Peyer's patch (tissue), 4 donors: ENCODE data around the gene ILKAP. TPM values are rescaled to one million over a fixed set of nuclear protein-coding genes. Genes with fewer than 3 reads are reported as not detected.

Experiments
- DNase-seq, 3 donors: peaks; one replicate each; pipeline ENCODE4 v3.0.0-alpha.2; 2017 to 2019
- H3K27ac ChIP-seq, 4 donors: fragments of 200-600 bp; sonication (generic); one replicate each; pipeline ENCODE4 v1.5.1; 2016 to 2019
- H3K27me3 ChIP-seq, 2 donors: fragments of 200-600 bp; sonication (generic); one replicate each; pipeline ENCODE4 v1.5.1; 2019
- H3K36me3 ChIP-seq, 3 donors: fragments of 200-600 bp; sonication (generic); one replicate each; pipeline ENCODE4 v1.5.1; 2016 to 2019
- H3K4me1 ChIP-seq, 4 donors: fragments of 200-600 bp; sonication (generic); one replicate each; pipeline ENCODE4 v1.5.1; 2016 to 2019
- H3K4me3 ChIP-seq, 4 donors: fragments of 200-600 bp; sonication (generic); 1 replicate in 3 of 4; 2 replicates in 1 of 4; pipeline ENCODE4 v1.5.1; 2016 to 2019; ENCODE audit warnings: mild to moderate bottlenecking in 1 of 4
- H3K9me3 ChIP-seq, 4 donors: fragments of 200-600 bp; sonication (generic); one replicate each; pipeline ENCODE4 v1.5.1; 2016 to 2019; ENCODE audit warnings: mild to moderate bottlenecking in 1 of 4
- POLR2A ChIP-seq, 2 donors: fragments of 450-650 bp; IDR thresholded peaks; one replicate each; pipeline ENCODE4 v1.5.1; 2017; ENCODE audit warnings: antibody characterized with exemption in 2 of 2, mild to moderate bottlenecking in 2 of 2, moderate library complexity in 2 of 2
- total RNA-seq, 4 donors: library from RNA; depleted of rRNA; stranded (reverse); fragments of >200 nt; gene quantifications; one replicate each; pipeline ENCODE4 v1.1.0, GENCODE V29; 2016
- TF ChIP-seq, protein P1 (sequence below), 6 experiments: fragments of 450-650 bp in 4 of 6; fragments of 200-600 bp in 2 of 6; sonication (generic) in 1 of 6; IDR thresholded peaks; one replicate each; pipeline ENCODE4 v1.5.1; 2017 to 2019; ENCODE audit warnings: antibody characterized with exemption in 6 of 6, mild to moderate bottlenecking in 3 of 6, moderate library complexity in 1 of 6

Gene ILKAP
- total RNA-seq, 4 donors from 2014 or later = 35.7 to 52.4 (median 43.8) TPM

DNA sequence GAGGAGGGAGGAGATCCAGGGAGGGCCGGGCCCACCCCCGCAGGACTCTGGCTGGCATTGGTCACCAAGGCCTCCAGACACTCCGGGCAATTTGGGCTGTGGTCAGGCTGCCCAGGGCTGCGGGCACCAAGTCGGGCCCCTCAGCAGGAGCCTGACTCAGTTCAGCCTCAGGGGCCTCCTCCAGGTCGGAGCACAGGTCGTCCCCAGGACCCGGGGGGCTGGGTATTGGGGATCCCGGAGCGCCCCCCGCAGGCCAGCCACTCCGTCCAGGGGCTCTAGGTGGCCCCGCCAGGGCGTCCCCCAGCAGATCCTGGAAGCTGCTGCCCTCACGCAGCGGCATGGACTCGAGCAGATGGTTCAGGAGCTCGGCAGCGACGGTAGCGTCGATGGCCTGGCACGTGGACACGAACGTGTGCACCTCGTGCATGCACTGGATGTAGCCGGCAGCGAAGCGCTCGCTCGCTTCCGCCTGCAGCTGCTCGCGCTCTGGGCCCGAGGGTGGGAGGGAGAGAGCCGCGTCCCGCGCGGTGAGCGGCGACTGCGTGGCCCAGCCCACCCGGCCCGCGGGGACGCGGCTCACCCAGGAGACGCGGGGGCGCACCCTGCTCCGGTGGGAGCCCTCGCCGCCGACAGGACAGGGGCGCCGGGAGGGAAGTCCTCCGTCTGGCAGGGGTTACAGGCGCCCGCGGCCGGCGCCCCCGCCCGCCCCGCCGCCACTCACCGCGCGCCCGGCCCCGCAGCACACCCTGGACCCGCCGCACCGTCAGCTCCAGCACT lies 35.5 kb upstream of the ILKAP start:
- peaks cover 0 to 4% (median 0%) of the 10 kb centered on the region in 4 donors for H3K9me3 ChIP-seq
- H3K36me3 ChIP-seq = no peaks in the 10 kb centered on the region
- peak overlapping the region in 2 of 4 donors; percentile 54 to 83 for H3K27ac ChIP-seq
- H3K4me1 ChIP-seq = peaks cover 0 to 37% (median 15%) of the 10 kb centered on the region in 4 donors
- peak overlapping the region; percentile 73 to 95 (median 84) for H3K4me3 ChIP-seq
- H3K27me3 ChIP-seq = no peaks in the 10 kb centered on the region
- peak in 2 of 3 donors; percentile 65 to 69 for DNase-seq
- TF ChIP-seq POLR2A (IDR thresholded peaks at IDR 0.05) = no peak
- TF ChIP-seq, protein P1, sequence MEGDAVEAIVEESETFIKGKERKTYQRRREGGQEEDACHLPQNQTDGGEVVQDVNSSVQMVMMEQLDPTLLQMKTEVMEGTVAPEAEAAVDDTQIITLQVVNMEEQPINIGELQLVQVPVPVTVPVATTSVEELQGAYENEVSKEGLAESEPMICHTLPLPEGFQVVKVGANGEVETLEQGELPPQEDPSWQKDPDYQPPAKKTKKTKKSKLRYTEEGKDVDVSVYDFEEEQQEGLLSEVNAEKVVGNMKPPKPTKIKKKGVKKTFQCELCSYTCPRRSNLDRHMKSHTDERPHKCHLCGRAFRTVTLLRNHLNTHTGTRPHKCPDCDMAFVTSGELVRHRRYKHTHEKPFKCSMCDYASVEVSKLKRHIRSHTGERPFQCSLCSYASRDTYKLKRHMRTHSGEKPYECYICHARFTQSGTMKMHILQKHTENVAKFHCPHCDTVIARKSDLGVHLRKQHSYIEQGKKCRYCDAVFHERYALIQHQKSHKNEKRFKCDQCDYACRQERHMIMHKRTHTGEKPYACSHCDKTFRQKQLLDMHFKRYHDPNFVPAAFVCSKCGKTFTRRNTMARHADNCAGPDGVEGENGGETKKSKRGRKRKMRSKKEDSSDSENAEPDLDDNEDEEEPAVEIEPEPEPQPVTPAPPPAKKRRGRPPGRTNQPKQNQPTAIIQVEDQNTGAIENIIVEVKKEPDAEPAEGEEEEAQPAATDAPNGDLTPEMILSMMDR (IDR thresholded peaks at IDR 0.05) = no peak

DNA sequence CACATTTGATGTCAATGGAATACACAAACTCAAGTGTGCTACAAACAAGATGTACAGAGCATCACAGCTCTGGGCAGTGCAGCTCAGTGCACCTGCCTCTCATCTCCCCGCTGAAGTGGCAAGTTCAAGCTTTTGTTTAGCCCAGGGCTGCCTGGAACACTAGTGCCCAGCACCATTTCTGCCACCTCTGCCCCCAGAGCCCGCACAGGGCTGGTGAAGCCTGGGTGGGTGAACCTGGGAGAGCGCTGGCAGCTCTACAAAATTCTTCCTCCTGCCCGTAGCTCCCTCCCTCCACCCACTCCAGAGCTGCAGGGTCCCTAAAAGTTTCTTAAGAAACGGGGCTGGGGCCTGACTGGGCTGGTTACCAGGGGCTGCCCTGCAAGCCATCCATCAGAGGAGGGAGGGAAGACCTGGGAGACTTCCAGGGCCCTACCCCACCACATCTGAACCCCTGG lies 34.8 kb upstream of the ILKAP start:
- no peak for DNase-seq
- Histone ChIP-seq H3K9me3 (peaks cover 0 to 4% (median 0%) of the 10 kb centered on the region in 4 donors), H3K4me1 (peaks cover 0 to 32% (median 15%) of the 10 kb centered on the region in 4 donors), H3K27me3 (no peaks in the 10 kb centered on the region), H3K4me3 (no peak overlapping the region), H3K36me3 (no peaks in the 10 kb centered on the region), H3K27ac (no peak overlapping the region)
- no peak for TF ChIP-seq POLR2A (IDR thresholded peaks at IDR 0.05)
- TF ChIP-seq, protein P1 (IDR thresholded peaks at IDR 0.05) = no peak

DNA sequence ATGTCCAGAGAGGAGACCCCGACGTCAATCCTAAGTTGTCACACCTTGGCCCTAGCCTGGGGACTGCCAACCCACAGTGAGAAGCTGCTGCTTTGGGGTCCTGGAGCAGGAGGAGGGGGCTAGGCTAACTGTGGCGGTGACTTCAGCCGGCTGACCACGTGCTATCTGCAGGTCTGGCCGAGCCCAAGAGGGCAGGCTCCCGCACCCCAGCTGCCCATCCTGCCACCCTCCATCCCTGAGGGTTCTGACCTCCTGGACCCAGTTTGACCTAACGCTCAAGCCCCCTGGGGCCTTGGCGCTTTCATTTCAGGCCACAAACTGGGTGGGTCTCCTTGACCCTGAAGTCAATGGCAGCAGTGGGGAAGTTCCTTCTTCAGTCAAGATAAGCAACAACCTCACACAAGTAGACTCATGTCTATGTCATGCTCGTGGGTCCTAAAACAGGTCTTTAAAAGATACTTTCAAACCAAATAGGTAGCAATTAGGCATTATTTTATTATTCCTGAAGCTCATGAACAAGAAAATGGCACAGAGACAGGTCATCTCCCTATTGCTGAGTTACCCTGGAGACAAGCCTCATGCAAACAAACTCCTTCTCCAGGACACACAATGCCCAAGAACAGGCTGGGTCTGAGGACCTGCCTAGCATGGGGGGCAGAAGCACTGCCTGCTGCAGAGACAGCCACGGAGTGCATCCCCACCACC lies 34.1 kb upstream of the ILKAP start:
- H3K27ac ChIP-seq = no peak overlapping the region
- H3K4me1 ChIP-seq = peaks cover 0 to 25% (median 13%) of the 10 kb centered on the region in 4 donors
- no peak overlapping the region for H3K4me3 ChIP-seq
- no peaks in the 10 kb centered on the region for H3K27me3 ChIP-seq
- TF ChIP-seq, protein P1 (IDR thresholded peaks at IDR 0.05) = no peak
- TF ChIP-seq POLR2A (IDR thresholded peaks at IDR 0.05) = no peak
- peaks cover 0 to 4% (median 0%) of the 10 kb centered on the region in 4 donors for H3K9me3 ChIP-seq
- H3K36me3 ChIP-seq = no peaks in the 10 kb centered on the region
- no peak for DNase-seq

GRCh38 chr2:238236571-238236970 lies 33.1 kb upstream of the ILKAP start:
- Histone ChIP-seq H3K9me3 (peaks cover 0 to 4% (median 0%) of the 10 kb centered on the region in 4 donors), H3K27me3 (no peaks in the 10 kb centered on the region), H3K4me3 (no peak overlapping the region), H3K36me3 (no peaks in the 10 kb centered on the region), H3K4me1 (peaks cover 0 to 25% (median 10%) of the 10 kb centered on the region in 4 donors), H3K27ac (no peak overlapping the region)
- DNase-seq = no peak
- TF ChIP-seq POLR2A (IDR thresholded peaks at IDR 0.05) = no peak
- TF ChIP-seq, protein P1 (IDR thresholded peaks at IDR 0.05) = no peak

DNA sequence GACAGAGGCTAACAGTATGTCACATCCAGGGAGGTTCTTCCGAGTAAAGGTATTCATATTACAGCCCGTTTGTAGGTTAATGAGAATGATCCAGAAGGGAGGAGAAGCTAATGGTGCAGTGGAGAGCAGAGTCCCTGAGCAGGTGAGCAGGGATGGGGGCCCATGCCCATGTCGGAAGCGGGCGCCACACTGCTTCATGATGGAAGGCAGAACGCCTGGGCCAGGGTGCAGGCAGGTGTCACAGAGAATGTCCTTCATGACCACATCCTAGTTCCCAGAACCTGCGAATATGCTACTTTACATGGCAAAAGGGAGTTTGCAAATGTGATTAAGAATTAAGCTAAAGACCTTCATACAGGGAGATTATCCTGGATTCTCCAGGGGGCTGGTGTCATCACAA lies 32.4 kb upstream of the ILKAP start:
- peaks cover 0 to 4% (median 0%) of the 10 kb centered on the region in 4 donors for H3K9me3 ChIP-seq
- H3K36me3 ChIP-seq = no peaks in the 10 kb centered on the region
- no peak overlapping the region for H3K27ac ChIP-seq
- no peak overlapping the region for H3K4me3 ChIP-seq
- peaks cover 0 to 23% (median 10%) of the 10 kb centered on the region in 4 donors for H3K4me1 ChIP-seq
- TF ChIP-seq, protein P1 (IDR thresholded peaks at IDR 0.05) = no peak
- no peak for TF ChIP-seq POLR2A (IDR thresholded peaks at IDR 0.05)
- no peaks in the 10 kb centered on the region for H3K27me3 ChIP-seq
- no peak for DNase-seq
